K562 (cell line): ENCODE measurements around the gene AP1G1. TPM values are rescaled to one million over a fixed set of nuclear protein-coding genes. Genes with fewer than 3 reads are reported as not detected.

Experiments
- ARNT ChIP-seq, 2 experiments: fragments of 450-650 bp; IDR thresholded peaks; 2 replicates each; pipeline ENCODE4 v1.6.1; 2016; ENCODE audit warnings: mild to moderate bottlenecking in 1 of 2
- BRD9 ChIP-seq: fragments of 450-650 bp; IDR thresholded peaks from 2 replicates; pipeline ENCODE4 v1.6.1; 2018; ENCODE audit warnings: low read depth; ENCODE audit not compliant: partially characterized antibody
- ETS1 ChIP-seq: conservative IDR thresholded peaks from 2 replicates; pipeline ENCODE4 v1.6.1; 2011; ENCODE audit warnings: low read depth, mild to moderate bottlenecking, low read length; ENCODE audit not compliant: control insufficient read depth
- FOXO4 ChIP-seq: fragments of 450-650 bp; formaldehyde crosslinking; IDR thresholded peaks from 2 replicates; pipeline ENCODE4 v1.4.0; 2020; ENCODE audit warnings: mild to moderate bottlenecking, moderate library complexity
- HMGXB4 ChIP-seq: sonication (generic); formaldehyde crosslinking; IDR thresholded peaks from 2 replicates; pipeline ENCODE4 v1.8.1; 2023; ENCODE audit warnings: mild to moderate bottlenecking, missing genetic modification reagents
- MAFG ChIP-seq: fragments of 450-650 bp; conservative IDR thresholded peaks from 2 replicates; pipeline ENCODE4 v1.6.1; 2016; ENCODE audit warnings: missing genetic modification characterization, missing compliant biosample characterization
- MAZ ChIP-seq, 2 experiments: fragments of 450-650 bp in 1 of 2; sonication (generic) in 1 of 2; formaldehyde crosslinking; IDR thresholded peaks in 1 of 2; conservative IDR thresholded peaks in 1 of 2; 2 replicates each; pipeline versions ENCODE4 v1.4.0 to v1.5.0; 2020; ENCODE audit warnings: mild to moderate bottlenecking in 1 of 2, missing genetic modification reagents in 1 of 2
- NR3C1 ChIP-seq: sonication (generic); formaldehyde crosslinking; IDR thresholded peaks from 2 replicates; pipeline ENCODE4 v1.8.1; 2022; ENCODE audit warnings: missing genetic modification reagents
- PHTF2 ChIP-seq: fragments of 250-450 bp; sonication (Bioruptor Pico); IDR thresholded peaks from 2 replicates; pipeline ENCODE4 v1.5.0; 2021; ENCODE audit warnings: mild to moderate bottlenecking
- POLR2AphosphoS2 ChIP-seq: IDR thresholded peaks from 2 replicates; pipeline ENCODE4 v1.6.1; 2012; ENCODE audit warnings: low read length, improper control_type of control experiment
- RBBP5 ChIP-seq: fragments of 200-600 bp; sonication (generic); IDR thresholded peaks from 2 replicates; pipeline ENCODE4 v1.6.1; 2012; ENCODE audit warnings: borderline replicate concordance, mild to moderate bottlenecking, low read length, control low read depth, inconsistent platforms; ENCODE audit not compliant: insufficient read depth, poor library complexity, severe bottlenecking
- RFX7 ChIP-seq: fragments of 250-450 bp; sonication (Bioruptor Pico); IDR thresholded peaks from 2 replicates; pipeline ENCODE4 v1.5.1; 2021; ENCODE audit warnings: mild to moderate bottlenecking
- TBL1XR1 ChIP-seq, 2 experiments: IDR thresholded peaks; 2 replicates each; pipeline ENCODE4 v1.6.1; 2012; ENCODE audit warnings: improper control_type of control experiment in 2 of 2, low read length in 2 of 2, mild to moderate bottlenecking in 1 of 2
- TBP ChIP-seq: optimal IDR thresholded peaks from 2 replicates; pipeline ENCODE3; 2011; ENCODE audit warnings: low read depth, low read length, improper control_type of control experiment
- TEAD4 ChIP-seq, 2 experiments: sonication (generic) in 1 of 2; formaldehyde crosslinking in 1 of 2; IDR thresholded peaks; 2 replicates each; pipeline versions ENCODE4 v1.6.1 to v1.8.0; 2012 to 2022; ENCODE audit warnings: borderline replicate concordance in 1 of 2, inconsistent platforms in 1 of 2, low read length in 1 of 2, mild to moderate bottlenecking in 1 of 2, missing genetic modification reagents in 1 of 2
- TFAP4 ChIP-seq: sonication (generic); formaldehyde crosslinking; IDR thresholded peaks from 2 replicates; pipeline ENCODE4 v1.8.0; 2022; ENCODE audit warnings: missing genetic modification reagents, mild to moderate bottlenecking, moderate library complexity, borderline replicate concordance
- YY1 ChIP-seq, 3 experiments: IDR thresholded peaks; 2 replicates each; pipeline ENCODE4 v1.6.1; 2011; ENCODE audit warnings: low read length in 2 of 3, mild to moderate bottlenecking in 2 of 3, moderate library complexity in 2 of 3, borderline replicate concordance in 1 of 3, control low read depth in 1 of 3, low read depth in 1 of 3; ENCODE audit not compliant: insufficient read depth in 3 of 3, insufficient replicate concordance in 2 of 3, control insufficient read depth in 1 of 3, insufficient read length in 1 of 3; ENCODE audit errors: extremely low read depth in 1 of 3
- ZNF444 ChIP-seq: fragments of 250-450 bp; sonication (Bioruptor Pico); IDR thresholded peaks from 2 replicates; pipeline ENCODE4 v1.4.0; 2020; ENCODE audit warnings: mild to moderate bottlenecking, moderate library complexity
- ZNF589 ChIP-seq: fragments of 200-800 bp; sonication (Bioruptor generic); IDR thresholded peaks from 2 replicates; pipeline ENCODE4 v1.6.1; 2016; ENCODE audit warnings: low read depth, missing genetic modification characterization, missing compliant biosample characterization
- ZSCAN32 ChIP-seq: fragments of 450-650 bp; formaldehyde crosslinking; IDR thresholded peaks from 2 replicates; pipeline ENCODE4 v1.4.0; 2020; ENCODE audit warnings: mild to moderate bottlenecking, moderate library complexity
- polyA plus RNA-seq, 8 experiments: library from polyadenylated mRNA; depleted of rRNA in 4 of 8; stranded (reverse) in 5 of 8; unstranded in 3 of 8; fragments of >200 nt; fragmentation: Nextera tagmentation in 2 of 8; fragmentation: Illumina TruSeq in 1 of 8; extraction: Ambion mirVana in 2 of 8; extraction: Trizol in 1 of 8; gene quantifications; 2 replicates each; pipeline versions ENCODE4 v1.2.1 to v1.2.3, GENCODE V29; 2011 to 2014; ENCODE audit warnings: inconsistent platforms in 1 of 8, missing spikeins in 1 of 8
- total RNA-seq, 7 experiments: library from RNA; depleted of rRNA in 6 of 7; stranded (reverse); fragments of >200 nt in 6 of 7; fragmentation: Illumina TruSeq in 2 of 7; extraction: Trizol in 2 of 7; gene quantifications; 2 replicates each; pipeline versions ENCODE4 v1.2.1 to v1.2.3, GENCODE V29; 2011 to 2021; ENCODE audit warnings: low replicate concordance in 1 of 7

AP1G1 gene
- total and polyA plus RNA-seq, 9 of the 15 experiments (the other 6 are each of a cell fraction or from before 2014, with no cell fraction given) = 7.0 to 59.2 (median 42.0) TPM

GRCh38 chr16:71808593-71809459, at the start of gene AP1G1 (continued):
- TF ChIP-seq HMGXB4 (CRISPR knock-in tag) (no peak), ZNF589 (0 out of 2 replicates have a peak, but pooled peaks have one; percentile 49), PHTF2 (CRISPR knock-in tag) (no peak), RBBP5 (peak; percentile 94), TFAP4 (CRISPR knock-in tag) (peak; percentile 83), POLR2AphosphoS2 (no peak), FOXO4 (no peak), BRD9 (peak; percentile 95), TBL1XR1 (IDR thresholded peaks at IDR 0.05; ENCODE audit: low read length in 2 of 2) (no peak; a peak in 1 of 4 replicates), ZSCAN32 (no peak), ETS1 (peak; percentile 68; the same call in 1 of the 2 replicates), TBP (peak; percentile 95), YY1 (IDR thresholded peaks at IDR 0.05; ENCODE audit: borderline replicate concordance in 1 of 3, control insufficient read depth in 1 of 3, extremely low read depth in 1 of 3, insufficient read depth in 3 of 3, insufficient read length in 1 of 3, insufficient replicate concordance in 2 of 3, low read depth in 1 of 3, low read length in 2 of 3) (peak; percentile 94 to 96 (median 95)), NR3C1 (peak; percentile 35; the same call in 1 of the 2 replicates), ZNF444 (CRISPR knock-in tag) (no peak), MAFG (tag) (peak; percentile 53; the same call in 1 of the 2 replicates), ARNT (IDR thresholded peaks at IDR 0.05) (peak; percentile 97 to 99), TEAD4 (IDR thresholded peaks at IDR 0.05; ENCODE audit: low read length) (peak; percentile 37; the same call in 1 of the 2 replicates), TEAD4 (CRISPR knock-in tag; IDR thresholded peaks at IDR 0.05; ENCODE audit: borderline replicate concordance) (peak; percentile 14; the same call in 1 of the 2 replicates), MAZ (CRISPR knock-in tag; conservative IDR thresholded peaks at IDR 0.05 in 1 of 2, IDR thresholded peaks at IDR 0.05 in 1 of 2) (peak; percentile 68 to 77), RFX7 (no peak)
